HAP-1 (cell line): ENCODE results near the gene PGLYRP3.
"Not testable (repeated sequence)": the region's sequence is repeated elsewhere in the genome, so short reads cannot be mapped to it uniquely, and the experiment has no call there.

Experiments used
- DNase-seq, 2 experiments: peaks; one replicate each; pipeline ENCODE4 v3.0.0-alpha.2; 2016 to 2020; ENCODE audit warnings: low spot score in 2 of 2
- H3K27me3 ChIP-seq: fragments of 250-450 bp; sonication (Bioruptor Pico); 2 replicates; pipeline ENCODE4 v1.5.1; 2020; ENCODE audit warnings: low read depth, mild to moderate bottlenecking, moderate library complexity
- H3K36me3 ChIP-seq: fragments of 250-450 bp; sonication (Bioruptor Pico); replicated peaks from 2 replicates; pipeline ENCODE4 v1.5.1; 2020; ENCODE audit warnings: mild to moderate bottlenecking
- H3K4me1 ChIP-seq: fragments of 250-450 bp; sonication (Bioruptor Pico); 2 replicates; pipeline ENCODE4 v1.5.1; 2020; ENCODE audit warnings: mild to moderate bottlenecking
- H3K4me3 ChIP-seq: fragments of 250-450 bp; sonication (Bioruptor Pico); 2 replicates; pipeline ENCODE4 v1.5.1; 2020; ENCODE audit warnings: mild to moderate bottlenecking, moderate library complexity
- H3K9me3 ChIP-seq: fragments of 250-450 bp; sonication (Bioruptor Pico); 2 replicates; pipeline ENCODE4 v1.5.1; 2020; ENCODE audit warnings: mild to moderate bottlenecking, moderate library complexity
- in situ Hi-C: fragments of 300-500 bp; cut with MboI; formaldehyde crosslinking; loops from 3 replicates; pipeline ENCODE4 v1.14.3; 2020; ENCODE audit warnings: low sequenced_read_pairs, inconsistent platforms, mixed read lengths

The PGLYRP3 gene

GRCh38 chr1:153343811-153344717, 31.3 kb upstream of the PGLYRP3 start:
- in situ Hi-C loops = no loop called here
- Histone ChIP-seq H3K4me1 (no peaks in the 10 kb centered on the region), H3K36me3 (no peaks in the 10 kb centered on the region), H3K4me3 (no peak overlapping the region), H3K9me3 (no peaks in the 10 kb centered on the region), H3K27me3 (peaks cover 18% of the 10 kb centered on the region)
- no peak for DNase-seq

- Histone ChIP-seq H3K4me3 (no peak overlapping the region), H3K36me3 (no peaks in the 10 kb centered on the region), H3K4me1 (no peaks in the 10 kb centered on the region), H3K9me3 (no peaks in the 10 kb centered on the region), H3K27me3 (peaks cover 18% of the 10 kb centered on the region)
- no peak for DNase-seq
- in situ Hi-C loops = no loop called here
These were observed 30.4 kb upstream of the PGLYRP3 start for GRCh38 chr1:153343040-153343681.

GRCh38 chr1:153342178-153342577, 29.4 kb upstream of the PGLYRP3 start:
- no peak for DNase-seq
- Histone ChIP-seq H3K4me3 (no peak overlapping the region), H3K36me3 (no peaks in the 10 kb centered on the region), H3K4me1 (no peaks in the 10 kb centered on the region), H3K9me3 (no peaks in the 10 kb centered on the region), H3K27me3 (peaks cover 18% of the 10 kb centered on the region)
- in situ Hi-C loops = no loop called here

- Histone ChIP-seq H3K36me3 (no peaks in the 10 kb centered on the region), H3K9me3 (no peaks in the 10 kb centered on the region), H3K4me3 (no peak overlapping the region), H3K4me1 (no peaks in the 10 kb centered on the region), H3K27me3 (peaks cover 18% of the 10 kb centered on the region)
- in situ Hi-C loops = no loop called here
- no peak for DNase-seq
These were observed 28.7 kb upstream of the PGLYRP3 start for GRCh38 chr1:153341431-153341934.

- no peaks in the 10 kb centered on the region for H3K4me1 ChIP-seq
- H3K27me3 ChIP-seq = peaks cover 14% of the 10 kb centered on the region
- H3K9me3 ChIP-seq = no peaks in the 10 kb centered on the region
- no peak overlapping the region for H3K4me3 ChIP-seq
- in situ Hi-C loops = no loop called here
- H3K36me3 ChIP-seq = no peaks in the 10 kb centered on the region
- no peak for DNase-seq
These were observed 27.6 kb upstream of the PGLYRP3 start for GRCh38 chr1:153340356-153340755.

- H3K4me1 ChIP-seq = no peaks in the 10 kb centered on the region
These were observed 27.1 kb upstream of the PGLYRP3 start for GRCh38 chr1:153339802-153340201.

GRCh38 chr1:153337980-153338853, 25.5 kb upstream of the PGLYRP3 start:
- no peaks in the 10 kb centered on the region for H3K4me1 ChIP-seq
- no peak overlapping the region for H3K4me3 ChIP-seq
- peaks cover 14% of the 10 kb centered on the region for H3K27me3 ChIP-seq
- in situ Hi-C loops = no loop called here
- no peaks in the 10 kb centered on the region for H3K36me3 ChIP-seq
- no peak for DNase-seq
- no peaks in the 10 kb centered on the region for H3K9me3 ChIP-seq

More at GRCh38 chr1:153339802-153340201, 27.1 kb upstream of the PGLYRP3 start:
- in situ Hi-C loops = no loop called here
- H3K27me3 ChIP-seq = peaks cover 14% of the 10 kb centered on the region
- no peaks in the 10 kb centered on the region for H3K36me3 ChIP-seq
- no peak overlapping the region for H3K4me3 ChIP-seq
- DNase-seq = no peak
- no peaks in the 10 kb centered on the region for H3K9me3 ChIP-seq

GRCh38 chr1:153336650-153337049, 23.9 kb upstream of the PGLYRP3 start:
- Histone ChIP-seq H3K4me3 (no peak overlapping the region), H3K9me3 (no peaks in the 10 kb centered on the region), H3K27me3 (peaks cover 14% of the 10 kb centered on the region), H3K4me1 (no peaks in the 10 kb centered on the region), H3K36me3 (no peaks in the 10 kb centered on the region)
- in situ Hi-C loops = no loop called here
- no peak for DNase-seq

GRCh38 chr1:153333902-153334301, 21.1 kb upstream of the PGLYRP3 start:
- no peaks in the 10 kb centered on the region for H3K27me3 ChIP-seq
- H3K9me3 ChIP-seq = no peaks in the 10 kb centered on the region
- H3K4me1 ChIP-seq = no peaks in the 10 kb centered on the region
- no peak for DNase-seq
- no peak overlapping the region for H3K4me3 ChIP-seq
- no peaks in the 10 kb centered on the region for H3K36me3 ChIP-seq
- in situ Hi-C loops = no loop called here

GRCh38 chr1:153324912-153325311, 12.2 kb upstream of the PGLYRP3 start:
- no peak for DNase-seq
- Histone ChIP-seq H3K4me1 (no peaks in the 10 kb centered on the region), H3K4me3 (no peak overlapping the region), H3K9me3 (no peaks in the 10 kb centered on the region), H3K27me3 (no peaks in the 10 kb centered on the region), H3K36me3 (no peaks in the 10 kb centered on the region)
- in situ Hi-C loops = no loop called here

GRCh38 chr1:153322568-153322967, 9.8 kb upstream of the PGLYRP3 start:
- DNase-seq = no peak
- no peaks in the 10 kb centered on the region for H3K27me3 ChIP-seq
- no peaks in the 10 kb centered on the region for H3K4me1 ChIP-seq
- no peaks in the 10 kb centered on the region for H3K36me3 ChIP-seq
- H3K4me3 ChIP-seq = no peak overlapping the region
- H3K9me3 ChIP-seq = no peaks in the 10 kb centered on the region
- in situ Hi-C loops = no loop called here

GRCh38 chr1:153318145-153318544, 5.4 kb upstream of the PGLYRP3 start:
- H3K27me3 ChIP-seq, H3K4me1 ChIP-seq, H3K4me3 ChIP-seq, DNase-seq, H3K36me3 ChIP-seq, in situ Hi-C loops, H3K9me3 ChIP-seq: not testable (repeated sequence)

GRCh38 chr1:153316013-153316412, 3.3 kb upstream of the PGLYRP3 start:
- H3K9me3 ChIP-seq, DNase-seq, H3K27me3 ChIP-seq, H3K4me3 ChIP-seq, H3K36me3 ChIP-seq, H3K4me1 ChIP-seq, in situ Hi-C loops: not testable (repeated sequence)
